Natural killer cell (primary cell): ENCODE measurements around the gene GJC1. TPM values are rescaled to one million over a fixed set of nuclear protein-coding genes. Genes with fewer than 3 reads are reported as not detected.
A peak's percentile ranks its signal among the peaks of the same experiment; 100 is the strongest.

Experiments used
- ATAC-seq, 3 donors: fragments of 150-1000 bp in 2 of 3; fragments of 200-7000 bp in 1 of 3; cut with Tn5 transposase; 1 replicate in 1 of 3; 2 replicates in 2 of 3; pipeline ENCODE4 v1.10.0; 2021; ENCODE audit warnings: mild to moderate bottlenecking in 2 of 3, moderate library complexity in 2 of 3
- DNase-seq, 2 donors: peaks; one replicate each; pipeline versions ENCODE4 v3.0.0 to v3.0.0-alpha.2; 2013 to 2021; ENCODE audit warnings: mixed read lengths in 1 of 2
- H3K27ac ChIP-seq: one replicate; pipeline ENCODE4 v1.5.1; 2013; ENCODE audit warnings: mild to moderate bottlenecking, low read length
- H3K27me3 ChIP-seq: one replicate; pipeline ENCODE4 v1.6.1; 2013; ENCODE audit warnings: low read length; ENCODE audit not compliant: control insufficient read depth, insufficient read depth
- H3K36me3 ChIP-seq: one replicate; pipeline ENCODE4 v1.6.1; 2013; ENCODE audit warnings: low read length; ENCODE audit not compliant: control insufficient read depth, insufficient read depth
- H3K4me1 ChIP-seq: one replicate; pipeline ENCODE4 v1.6.1; 2013; ENCODE audit warnings: low read length; ENCODE audit not compliant: control insufficient read depth, insufficient read depth
- H3K4me3 ChIP-seq: one replicate; pipeline ENCODE4 v1.5.1; 2013; ENCODE audit warnings: low read length
- H3K9me3 ChIP-seq: one replicate; pipeline ENCODE4 v1.6.1; 2013; ENCODE audit warnings: low read length; ENCODE audit not compliant: control insufficient read depth, insufficient read depth
- H3K27ac Mint-ChIP-seq, 2 donors: one replicate each; pipeline ENCODE4 v1.8.0; 2022; ENCODE audit warnings: mild to moderate bottlenecking in 2 of 2, mixed read lengths in 2 of 2, moderate library complexity in 1 of 2
- H3K27me3 Mint-ChIP-seq, 2 donors: one replicate each; pipeline ENCODE4 v1.8.0; 2022; ENCODE audit warnings: low read depth in 2 of 2, mixed read lengths in 2 of 2
- H3K36me3 Mint-ChIP-seq: one replicate; pipeline ENCODE4 v1.8.0; 2022; ENCODE audit warnings: mixed read lengths
- H3K4me1 Mint-ChIP-seq, 2 donors: one replicate each; pipeline ENCODE4 v1.8.0; 2022; ENCODE audit warnings: mixed read lengths in 2 of 2
- H3K4me3 Mint-ChIP-seq: one replicate; pipeline ENCODE4 v1.8.0; 2022; ENCODE audit warnings: mild to moderate bottlenecking, moderate library complexity, mixed read lengths
- H3K9me3 Mint-ChIP-seq, 2 donors: one replicate each; pipeline ENCODE4 v1.8.0; 2022; ENCODE audit warnings: mixed read lengths in 2 of 2
- CTCF ChIP-seq: fragments of 200-600 bp; IDR thresholded peaks from one replicate; pipeline ENCODE4 v1.8.0; 2022; ENCODE audit warnings: antibody characterized with exemption
- WGBS: methylation state at CpG from one replicate; pipeline ENCODE4 v1.1.7; 2013; ENCODE audit warnings: missing lambda C conversion rate; ENCODE audit not compliant: insufficient coverage; 5-methylcytosine and 5-hydroxymethylcytosine counted together
- intact Hi-C: fragments of 100-400 bp; cut with micrococcal nuclease; formaldehyde crosslinking; loops from one replicate; pipeline ENCODE4 v1.14.2; 2022
- total RNA-seq, 4 donors: library from RNA; stranded (reverse); fragments of 120-200 nt in 1 of 4; gene quantifications; one replicate each; pipeline versions ENCODE4 v1.2.3 to v1.2.4, GENCODE V29; 2013 to 2022

GJC1 gene
- total RNA-seq, 3 donors from 2014 or later (not counting 1 experiment from before 2014, with no cell fraction given): 0.16 TPM; not detected in 2

- ATAC-seq (peak in 1 of 3 donors; percentile 0), DNase-seq (no peak)
- Histone ChIP-seq H3K27ac (peak overlapping the region; percentile 29), H3K36me3 (no peaks in the 10 kb centered on the region), H3K27me3 (peaks cover 2% of the 10 kb centered on the region), H3K4me3 (peak overlapping the region; percentile 52), H3K9me3 (no peaks in the 10 kb centered on the region), H3K4me1 (peaks cover 29% of the 10 kb centered on the region)
- peak overlapping the region; percentile 91 for H3K4me3 Mint-ChIP-seq
- peaks cover 0 to 27% of the 10 kb centered on the region in 2 donors for H3K4me1 Mint-ChIP-seq
- peaks cover 0 to 7% of the 10 kb centered on the region in 2 donors for H3K27me3 Mint-ChIP-seq
- peak overlapping the region in 1 of 2 donors; percentile 66 for H3K27ac Mint-ChIP-seq
- no peaks in the 10 kb centered on the region for H3K36me3 Mint-ChIP-seq
- 12% methylated on average over 39 of the region's 43 CpGs for WGBS
- no peak for TF ChIP-seq CTCF
- intact Hi-C loops: loop anchor here (1.0 to 5.0 kb wide), 4 partner anchors 89 to 421 kb away; partner anchors contain the start of gene PLCD3
- H3K9me3 Mint-ChIP-seq: no peaks in the 10 kb centered on the region
Measured at GRCh38 chr17:44775838-44776621, 54.1 kb downstream of the GJC1 start.

- Histone ChIP-seq H3K27ac (no peak overlapping the region), H3K36me3 (no peaks in the 10 kb centered on the region), H3K27me3 (peaks cover 2% of the 10 kb centered on the region), H3K9me3 (no peaks in the 10 kb centered on the region), H3K4me1 (peaks cover 29% of the 10 kb centered on the region), H3K4me3 (peak overlapping the region; percentile 52)
- intact Hi-C loops: loop anchor here (1.0 to 5.0 kb wide), 4 partner anchors 90 to 422 kb away; partner anchors contain the start of gene PLCD3
- Mint-ChIP-seq H3K4me1 (peaks cover 0 to 27% of the 10 kb centered on the region in 2 donors), H3K27me3 (peaks cover 0 to 7% of the 10 kb centered on the region in 2 donors), H3K27ac (peak overlapping the region in 1 of 2 donors; percentile 66), H3K9me3 (no peaks in the 10 kb centered on the region), H3K36me3 (no peaks in the 10 kb centered on the region), H3K4me3 (peak overlapping the region; percentile 91)
- DNase-seq (peak; percentile 82 to 99), ATAC-seq (peak; percentile 87 to 91 (median 91))
- WGBS: under 1% methylated on average over 50 of the region's 50 CpGs
- peak; percentile 58 for TF ChIP-seq CTCF
Measured at GRCh38 chr17:44775136-44775837, 54.8 kb downstream of the GJC1 start.

GRCh38 chr17:44774271-44775135 is 55.6 kb downstream of the GJC1 start:
- peak overlapping the region in 1 of 2 donors; percentile 66 for H3K27ac Mint-ChIP-seq
- no peaks in the 10 kb centered on the region for H3K9me3 Mint-ChIP-seq
- peaks cover 2% of the 10 kb centered on the region for H3K27me3 ChIP-seq
- H3K4me1 ChIP-seq: peaks cover 27% of the 10 kb centered on the region
- DNase-seq: peak; percentile 84 to 90
- peak; percentile 55 to 78 (median 61) for ATAC-seq
- H3K4me3 Mint-ChIP-seq: peak overlapping the region; percentile 91
- H3K9me3 ChIP-seq: no peaks in the 10 kb centered on the region
- peaks cover 0 to 24% of the 10 kb centered on the region in 2 donors for H3K4me1 Mint-ChIP-seq
- peak overlapping the region; percentile 52 for H3K4me3 ChIP-seq
- no peak overlapping the region for H3K27ac ChIP-seq
- 32% methylated on average over 41 of the region's 42 CpGs for WGBS
- H3K36me3 ChIP-seq: no peaks in the 10 kb centered on the region
- intact Hi-C loops: loop anchor here (1.0 to 5.0 kb wide), 4 partner anchors 91 to 423 kb away; partner anchors contain the start of gene PLCD3
- H3K36me3 Mint-ChIP-seq: no peaks in the 10 kb centered on the region
- TF ChIP-seq CTCF: peak; percentile 97
- peaks cover 0 to 7% of the 10 kb centered on the region in 2 donors for H3K27me3 Mint-ChIP-seq
